ENCODE data around the gene ACOD1.
A peak's percentile ranks its signal among the peaks of the same experiment; 100 is the strongest.
"Not testable (repeated sequence)": the region's sequence is repeated elsewhere in the genome, so short reads cannot be mapped to it uniquely, and the experiment has no call there.

The ACOD1 gene

GRCh38 chr13:76948149-76948548 lies at the start of gene ACOD1:
TSS of gene ACOD1 (plus strand) at chr13:76948511. CDS start at chr13:76948559, 48 bp downstream.
- DNase-seq = no peak

- DNase-seq = not testable (repeated sequence)
Measured at GRCh38 chr13:76899066-76899465, 49.2 kb upstream of the ACOD1 start.

GRCh38 chr13:76903544-76904162 lies 44.7 kb upstream of the ACOD1 start:
- DNase-seq = peak in 1 of 2 donors; percentile 85

GRCh38 chr13:76904507-76904906 lies 43.8 kb upstream of the ACOD1 start:
- DNase-seq = no peak

- no peak for DNase-seq
Measured at GRCh38 chr13:76912476-76912875, 35.8 kb upstream of the ACOD1 start.

GRCh38 chr13:76913898-76914297 lies 34.4 kb upstream of the ACOD1 start:
- no peak for DNase-seq

- DNase-seq = no peak
Measured at GRCh38 chr13:76917095-76917494, 31.2 kb upstream of the ACOD1 start.

- not testable (repeated sequence) for DNase-seq
Measured at GRCh38 chr13:76917755-76918481, 30.4 kb upstream of the ACOD1 start.

GRCh38 chr13:76921516-76921915 lies 26.8 kb upstream of the ACOD1 start:
- no peak for DNase-seq

- no peak for DNase-seq
Measured at GRCh38 chr13:76925115-76925514, 23.2 kb upstream of the ACOD1 start.

GRCh38 chr13:76927955-76928354 lies 20.4 kb upstream of the ACOD1 start:
- no peak for DNase-seq

GRCh38 chr13:76928456-76928855 lies 19.9 kb upstream of the ACOD1 start:
- no peak for DNase-seq

GRCh38 chr13:76929320-76929719 lies 19.0 kb upstream of the ACOD1 start:
- DNase-seq = no peak

GRCh38 chr13:76929851-76930374 lies 18.4 kb upstream of the ACOD1 start:
- no peak for DNase-seq

GRCh38 chr13:76932076-76932475 lies 16.2 kb upstream of the ACOD1 start:
- DNase-seq = no peak

- DNase-seq = no peak
Measured at GRCh38 chr13:76934671-76935070, 13.6 kb upstream of the ACOD1 start.

- DNase-seq = no peak
Measured at GRCh38 chr13:76936763-76937162, 11.5 kb upstream of the ACOD1 start.

- DNase-seq = no peak
Measured at GRCh38 chr13:76937281-76937820, 11.0 kb upstream of the ACOD1 start.

- DNase-seq = no peak
Measured at GRCh38 chr13:76939215-76939614, 9.1 kb upstream of the ACOD1 start.

- no peak for DNase-seq
Measured at GRCh38 chr13:76942363-76942762, 5.9 kb upstream of the ACOD1 start.

GRCh38 chr13:76943646-76944045 lies 4.7 kb upstream of the ACOD1 start:
- DNase-seq = no peak

- DNase-seq = no peak
Measured at GRCh38 chr13:76944456-76944855, 3.9 kb upstream of the ACOD1 start.

GRCh38 chr13:76950101-76950500 lies 1.8 kb downstream of the ACOD1 start:
- no peak for DNase-seq

GRCh38 chr13:76953968-76954367 lies 5.7 kb downstream of the ACOD1 start:
- no peak for DNase-seq
